BE2C (cell line): Measurements from ENCODE around the gene SPATA18.
A peak's percentile ranks its signal among the peaks of the same experiment; 100 is the strongest.

ENCODE experiments used
- DNase-seq: peaks from one replicate; pipeline ENCODE4 v3.0.0-alpha.2; 2020
- H3K27me3 ChIP-seq: fragments of 250-450 bp; sonication (Bioruptor Pico); 2 replicates; pipeline ENCODE4 v1.5.1; 2020; ENCODE audit warnings: mild to moderate bottlenecking
- H3K36me3 ChIP-seq: fragments of 250-450 bp; sonication (Bioruptor Pico); 2 replicates; pipeline ENCODE4 v1.5.1; 2020; ENCODE audit warnings: mild to moderate bottlenecking
- H3K4me1 ChIP-seq: fragments of 250-450 bp; sonication (Bioruptor Pico); 2 replicates; pipeline ENCODE4 v1.5.1; 2020
- H3K4me3 ChIP-seq: 2 replicates; pipeline ENCODE4 v1.5.1; 2011; ENCODE audit warnings: low read depth, low read length
- H3K9me3 ChIP-seq: fragments of 250-450 bp; sonication (Bioruptor Pico); 2 replicates; pipeline ENCODE4 v1.5.1; 2020
- CTCF ChIP-seq: IDR thresholded peaks from 2 replicates; pipeline ENCODE4 v1.5.1; 2012; ENCODE audit warnings: mild to moderate bottlenecking, low read depth, low read length

Gene SPATA18

DNA sequence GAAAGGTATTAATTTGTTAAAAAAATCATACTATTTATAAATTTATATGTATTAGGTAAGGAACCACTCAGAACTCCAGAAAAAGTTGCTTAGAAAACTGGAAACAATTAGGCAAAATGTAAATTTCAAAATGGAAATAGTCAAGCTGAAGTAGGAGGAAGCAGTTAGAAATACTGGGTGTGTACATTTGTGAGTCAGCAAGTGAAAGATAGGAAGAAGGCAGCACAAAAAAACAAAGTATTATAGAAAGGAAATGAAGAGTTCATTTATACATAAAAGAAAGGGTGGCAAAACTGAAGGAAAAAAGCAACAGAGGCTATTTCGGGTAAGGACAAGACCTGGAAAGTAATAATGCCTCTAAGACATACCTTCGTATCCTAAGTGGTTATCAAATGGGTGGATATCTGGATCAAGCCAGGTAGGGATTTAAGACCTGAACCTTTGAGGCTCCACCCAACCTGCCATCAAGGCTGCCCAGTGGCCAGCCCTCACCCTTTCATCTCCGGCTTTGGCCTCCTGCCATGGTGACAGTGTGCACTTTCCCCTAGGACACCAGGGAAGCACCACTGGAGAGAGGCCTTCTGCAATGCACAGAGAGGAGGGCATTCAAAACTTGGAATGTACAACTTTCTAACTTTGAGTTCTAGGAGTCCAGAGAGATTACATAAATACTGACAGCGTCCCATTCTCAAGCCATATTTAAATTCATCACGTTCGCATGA is 31.0 kb upstream of the SPATA18 start, which contains the start of gene LRRC66:
LRRC66 (minus strand) TSS at position 428 of the 722 bp plus-strand sequence. CDS start 2,750 bp downstream, outside the sequence.
- Histone ChIP-seq H3K4me1 (no peaks in the 10 kb centered on the region), H3K9me3 (no peaks in the 10 kb centered on the region), H3K4me3 (no peak within 1 kb of the TSS), H3K36me3 (peaks cover 13% of the 10 kb centered on the region), H3K27me3 (no peaks in the 10 kb centered on the region)
- peak; percentile 15 for DNase-seq
- no peak for TF ChIP-seq CTCF

DNA sequence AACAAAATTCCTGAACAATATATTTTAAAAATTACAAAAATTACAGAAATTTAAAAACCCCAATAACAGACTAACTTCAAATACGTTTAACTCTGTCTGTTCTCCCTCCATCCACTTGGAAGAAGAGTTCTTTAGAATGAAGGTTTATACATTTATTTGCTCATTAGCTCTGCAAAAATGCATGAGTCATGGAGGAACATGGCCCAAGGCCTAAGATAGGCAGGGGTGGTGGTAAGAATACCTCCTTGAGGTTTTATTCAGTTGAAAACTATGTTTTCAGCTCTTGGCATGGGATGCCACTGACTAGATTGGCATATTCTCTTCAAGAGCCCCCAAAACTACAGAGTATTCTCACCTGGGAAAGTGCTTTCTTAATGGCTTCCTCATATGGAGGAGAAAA is 22.1 kb upstream of the SPATA18 start:
- H3K4me1 ChIP-seq = no peaks in the 10 kb centered on the region
- no peak overlapping the region for H3K4me3 ChIP-seq
- H3K36me3 ChIP-seq = peaks cover 28% of the 10 kb centered on the region
- no peaks in the 10 kb centered on the region for H3K27me3 ChIP-seq
- no peak for TF ChIP-seq CTCF
- no peak for DNase-seq
- no peaks in the 10 kb centered on the region for H3K9me3 ChIP-seq

- no peak for TF ChIP-seq CTCF
Measured at GRCh38 chr4:52032005-52032404, 19.1 kb upstream of the SPATA18 start.

GRCh38 chr4:52035190-52035589 is 15.9 kb upstream of the SPATA18 start:
- no peak for DNase-seq
- no peaks in the 10 kb centered on the region for H3K27me3 ChIP-seq
- H3K4me3 ChIP-seq = no peak overlapping the region
- H3K9me3 ChIP-seq = no peaks in the 10 kb centered on the region
- TF ChIP-seq CTCF = no peak
- H3K36me3 ChIP-seq = peaks cover 5% of the 10 kb centered on the region; the same call in 1 of the 2 replicates
- no peaks in the 10 kb centered on the region; the same call in 1 of the 2 replicates for H3K4me1 ChIP-seq

More at GRCh38 chr4:52032005-52032404, 19.1 kb upstream of the SPATA18 start:
- no peak overlapping the region for H3K4me3 ChIP-seq
- H3K4me1 ChIP-seq = no peaks in the 10 kb centered on the region; the same call in 1 of the 2 replicates
- no peaks in the 10 kb centered on the region for H3K9me3 ChIP-seq
- DNase-seq = no peak
- H3K27me3 ChIP-seq = no peaks in the 10 kb centered on the region
- peaks cover 19% of the 10 kb centered on the region for H3K36me3 ChIP-seq

GRCh38 chr4:52036886-52037530 is 14.1 kb upstream of the SPATA18 start:
- no peak for TF ChIP-seq CTCF
- H3K36me3 ChIP-seq = peaks cover 5% of the 10 kb centered on the region; the same call in 1 of the 2 replicates
- peak overlapping the region; percentile 86 for H3K4me3 ChIP-seq
- no peaks in the 10 kb centered on the region; the same call in 1 of the 2 replicates for H3K4me1 ChIP-seq
- no peaks in the 10 kb centered on the region for H3K27me3 ChIP-seq
- H3K9me3 ChIP-seq = no peaks in the 10 kb centered on the region
- no peak for DNase-seq

DNA sequence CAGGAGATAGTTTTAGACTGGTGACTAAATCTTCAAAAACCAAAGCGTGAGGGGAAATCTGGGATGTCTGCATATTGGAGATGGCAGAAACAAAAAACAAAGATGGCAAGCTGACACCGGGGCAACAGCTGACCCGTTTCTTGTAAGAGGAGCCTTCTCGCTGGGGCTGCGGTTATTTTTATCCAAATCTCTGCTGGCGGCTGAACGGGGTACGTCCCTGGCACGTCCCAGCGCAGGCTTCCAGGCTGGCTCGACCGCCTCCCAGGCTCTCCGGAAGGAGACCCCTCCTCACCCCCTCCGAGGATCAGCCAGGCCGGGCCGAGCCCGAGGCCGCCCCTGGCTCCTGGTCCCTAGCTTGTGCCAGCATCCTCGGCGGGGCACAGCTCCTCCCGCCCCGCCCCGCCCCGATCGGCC is 13.4 kb upstream of the SPATA18 start:
- peaks cover 5% of the 10 kb centered on the region; the same call in 1 of the 2 replicates for H3K36me3 ChIP-seq
- H3K4me3 ChIP-seq = peak overlapping the region; percentile 86
- DNase-seq = no peak
- no peak for TF ChIP-seq CTCF
- no peaks in the 10 kb centered on the region for H3K9me3 ChIP-seq
- H3K4me1 ChIP-seq = no peaks in the 10 kb centered on the region; the same call in 1 of the 2 replicates
- H3K27me3 ChIP-seq = no peaks in the 10 kb centered on the region
